H1 (cell line): Measurements from ENCODE around the gene RMDN3. TPM values are rescaled to one million over a fixed set of nuclear protein-coding genes. Genes with fewer than 3 reads are reported as not detected.

Experiments
- CTCF ChIA-PET: fragments of 300-600 bp; sonication (Branson Sonifier 250); formaldehyde crosslinking; loops from one replicate; lab custom pipeline; 2021; ENCODE audit not compliant: partially characterized antibody; lab: Charles Lee
- POLR2A ChIA-PET: fragments of 300-600 bp; sonication (Branson Sonifier 250); formaldehyde crosslinking; loops from one replicate; lab custom pipeline; 2021; ENCODE audit warnings: inconsistent platforms; ENCODE audit not compliant: partially characterized antibody; lab: Charles Lee
- DNase-seq, 2 experiments: peaks; one replicate each; pipeline versions ENCODE4 v3.0.0 to v3.0.0-alpha.2; 2010 to 2022; ENCODE audit warnings: low spot score in 2 of 2, low read depth in 1 of 2, mixed read lengths in 1 of 2
- FAIRE-seq: peaks from 2 replicates; lab custom pipeline; 2011; peaks lifted over from hg19 to GRCh38; lab: Jason Lieb, UNC
- H2AFZ ChIP-seq: 2 replicates; pipeline ENCODE4 v1.8.1; 2012; ENCODE audit warnings: low read length, inconsistent platforms
- H2AK5ac ChIP-seq: 2 replicates; pipeline ENCODE4 v1.6.1; 2013; ENCODE audit warnings: low read depth, low read length
- H2BK120ac ChIP-seq: replicated peaks from 2 replicates; pipeline ENCODE3; 2013; ENCODE audit warnings: low read depth, low read length, inconsistent platforms
- H2BK12ac ChIP-seq: 2 replicates; pipeline ENCODE4 v1.6.1; 2013; ENCODE audit warnings: low read depth, low read length
- H2BK15ac ChIP-seq: 2 replicates; pipeline ENCODE4 v1.6.1; 2013; ENCODE audit warnings: low read length
- H2BK20ac ChIP-seq: 2 replicates; pipeline ENCODE4 v1.6.1; 2013; ENCODE audit warnings: low read length
- H2BK5ac ChIP-seq: 2 replicates; pipeline ENCODE4 v1.6.1; 2013; ENCODE audit warnings: low read depth, low read length
- H3K14ac ChIP-seq: 2 replicates; pipeline ENCODE4 v1.6.1; 2013; ENCODE audit warnings: inconsistent platforms; ENCODE audit not compliant: insufficient read length
- H3K18ac ChIP-seq: 2 replicates; pipeline ENCODE4 v1.6.1; 2013; ENCODE audit warnings: low read length; ENCODE audit errors: extremely low read depth
- H3K23ac ChIP-seq: 2 replicates; pipeline ENCODE4 v1.6.1; 2013; ENCODE audit warnings: inconsistent platforms; ENCODE audit not compliant: insufficient read length
- H3K23me2 ChIP-seq: 2 replicates; pipeline ENCODE4 v1.6.1; 2013; ENCODE audit warnings: low read depth, low read length
- H3K27ac ChIP-seq: 2 replicates; pipeline ENCODE4 v1.6.1; 2011; ENCODE audit warnings: low read depth, low read length, inconsistent platforms
- H3K27me3 ChIP-seq, 4 experiments: replicated peaks in 1 of 4; 1 replicate in 1 of 4; 2 replicates in 3 of 4; pipeline versions ENCODE4 v1.6.1 to v1.8.1; 2011 to 2013; ENCODE audit warnings: low read length in 3 of 4, mild to moderate bottlenecking in 3 of 4, inconsistent platforms in 2 of 4, mixed read lengths in 2 of 4, moderate library complexity in 1 of 4; ENCODE audit not compliant: control insufficient read depth in 3 of 4, insufficient read depth in 3 of 4; ENCODE audit errors: extremely low read depth in 1 of 4
- H3K36me3 ChIP-seq, 4 experiments: 2 replicates each; pipeline versions ENCODE4 v1.6.1 to v1.8.1; 2011 to 2013; ENCODE audit warnings: mild to moderate bottlenecking in 4 of 4, low read length in 3 of 4, moderate library complexity in 2 of 4, control low read depth in 1 of 4, inconsistent platforms in 1 of 4; ENCODE audit not compliant: insufficient read depth in 4 of 4, control insufficient read depth in 2 of 4
- H3K4ac ChIP-seq: replicated peaks from 2 replicates; pipeline ENCODE3; 2013; ENCODE audit warnings: low read length, low read depth, mixed read lengths, inconsistent platforms; ENCODE audit not compliant: insufficient read length
- H3K4me1 ChIP-seq, 4 experiments: replicated peaks in 1 of 4; 1 replicate in 1 of 4; 2 replicates in 3 of 4; pipeline versions ENCODE4 v1.6.1 to v1.8.1; 2011 to 2013; ENCODE audit warnings: low read length in 3 of 4, inconsistent platforms in 2 of 4, mixed read lengths in 1 of 4; ENCODE audit not compliant: insufficient read depth in 4 of 4, control insufficient read depth in 3 of 4
- H3K4me2 ChIP-seq, 2 experiments: 2 replicates each; pipeline versions ENCODE4 v1.6.1 to v1.8.1; 2011 to 2013; ENCODE audit warnings: low read depth in 2 of 2, low read length in 2 of 2, control low read depth in 1 of 2, inconsistent platforms in 1 of 2, mild to moderate bottlenecking in 1 of 2; ENCODE audit not compliant: insufficient read depth in 1 of 2
- H3K4me3 ChIP-seq, 4 experiments: fragments of 200-600, 300-600 bp in 1 of 4; sonication (generic), shearing (Covaris generic), sonication (Bioruptor Twin) in 1 of 4; 2 replicates each; pipeline versions ENCODE4 v1.5.1 to v1.8.1; 2011 to 2016; ENCODE audit warnings: low read length in 4 of 4, low read depth in 3 of 4, control low read depth in 2 of 4, inconsistent platforms in 2 of 4, mild to moderate bottlenecking in 2 of 4, mixed read lengths in 1 of 4, moderate library complexity in 1 of 4; ENCODE audit not compliant: insufficient read depth in 2 of 4; ENCODE audit errors: extremely low read depth in 1 of 4
- H3K56ac ChIP-seq: replicated peaks from 2 replicates; pipeline ENCODE3; 2013; ENCODE audit warnings: low read depth, mild to moderate bottlenecking, mixed read lengths, low read length, inconsistent platforms; ENCODE audit not compliant: insufficient read length
- H3K79me1 ChIP-seq: 2 replicates; pipeline ENCODE4 v1.6.1; 2013; ENCODE audit warnings: low read depth, low read length, control low read depth
- H3K79me2 ChIP-seq, 2 experiments: 2 replicates each; pipeline versions ENCODE4 v1.6.1 to v1.8.1; 2012 to 2013; ENCODE audit warnings: low read length in 2 of 2, mild to moderate bottlenecking in 2 of 2, inconsistent platforms in 1 of 2; ENCODE audit not compliant: insufficient read depth in 2 of 2, control insufficient read depth in 1 of 2
- H3K9ac ChIP-seq, 4 experiments: replicated peaks in 1 of 4; 1 replicate in 1 of 4; 2 replicates in 3 of 4; pipeline versions ENCODE4 v1.6.1 to v1.8.1; 2011 to 2013; ENCODE audit warnings: low read depth in 3 of 4, low read length in 3 of 4, control low read depth in 2 of 4, mild to moderate bottlenecking in 2 of 4, moderate library complexity in 2 of 4, inconsistent platforms in 1 of 4; ENCODE audit errors: extremely low read depth in 1 of 4
- H3K9me3 ChIP-seq, 2 experiments: 2 replicates each; pipeline versions ENCODE4 v1.6.1 to v1.8.1; 2012 to 2013; ENCODE audit warnings: mild to moderate bottlenecking in 2 of 2, moderate library complexity in 2 of 2, control low read depth in 1 of 2, inconsistent platforms in 1 of 2, low read depth in 1 of 2, low read length in 1 of 2, mixed read lengths in 1 of 2; ENCODE audit not compliant: insufficient read depth in 2 of 2
- H4K20me1 ChIP-seq, 2 experiments: replicated peaks in 1 of 2; 2 replicates each; pipeline versions ENCODE3 to v1.8.1; 2011 to 2013; ENCODE audit warnings: inconsistent platforms in 2 of 2, low read length in 2 of 2, mild to moderate bottlenecking in 1 of 2; ENCODE audit not compliant: insufficient read depth in 2 of 2, control insufficient read depth in 1 of 2
- H4K5ac ChIP-seq: 2 replicates; pipeline ENCODE4 v1.6.1; 2013; ENCODE audit warnings: low read length, low read depth, mixed read lengths, inconsistent platforms; ENCODE audit not compliant: insufficient read length
- H4K8ac ChIP-seq: 2 replicates; pipeline ENCODE4 v1.8.0; 2013; ENCODE audit warnings: mild to moderate bottlenecking, moderate library complexity, low read length, inconsistent platforms; ENCODE audit not compliant: insufficient read depth; ENCODE audit errors: extremely low read depth
- H4K91ac ChIP-seq: replicated peaks from 2 replicates; pipeline ENCODE3; 2013; ENCODE audit warnings: low read length, mixed read lengths, inconsistent platforms; ENCODE audit not compliant: insufficient read length
- CBX5 ChIP-seq: fragments of 300-800, 300-1000 bp; sonication (generic); IDR thresholded peaks from 2 replicates; pipeline ENCODE4 v1.7.1; 2016; ENCODE audit warnings: antibody characterized with exemption, low read length, low read depth
- CEBPB ChIP-seq: IDR thresholded peaks from 2 replicates; pipeline ENCODE4 v1.6.1; 2012; ENCODE audit warnings: low read depth, low read length
- CREB1 ChIP-seq: IDR thresholded peaks from 2 replicates; pipeline ENCODE4 v1.6.1; 2012; ENCODE audit warnings: inconsistent platforms
- CTBP2 ChIP-seq: IDR thresholded peaks from 2 replicates; pipeline ENCODE4 v1.7.0; 2011; ENCODE audit warnings: borderline replicate concordance, mild to moderate bottlenecking, moderate library complexity, mixed read lengths, low read length; ENCODE audit not compliant: insufficient read depth, insufficient read length
- EP300 ChIP-seq, 2 experiments: IDR thresholded peaks; 1 replicate in 1 of 2; 2 replicates in 1 of 2; pipeline ENCODE4 v1.6.1; 2011 to 2012; ENCODE audit warnings: low read depth in 2 of 2, low read length in 2 of 2, mild to moderate bottlenecking in 2 of 2, borderline replicate concordance in 1 of 2, inconsistent platforms in 1 of 2, moderate library complexity in 1 of 2
- FOSL1 ChIP-seq: IDR thresholded peaks from 2 replicates; pipeline ENCODE4 v1.6.1; 2011; ENCODE audit warnings: mild to moderate bottlenecking, low read depth, low read length, moderate library complexity; ENCODE audit not compliant: insufficient read depth
- HDAC6 ChIP-seq: IDR thresholded peaks from one replicate; pipeline ENCODE4 v1.7.1; 2012; ENCODE audit warnings: low read depth, mild to moderate bottlenecking, inconsistent platforms, low read length, moderate library complexity
- JUN ChIP-seq: IDR thresholded peaks from 2 replicates; pipeline ENCODE4 v1.6.1; 2011; ENCODE audit warnings: low read depth, mild to moderate bottlenecking, improper control_type of control experiment, low read length
- MAFK ChIP-seq: IDR thresholded peaks from 2 replicates; pipeline ENCODE4 v1.6.1; 2012; ENCODE audit warnings: low read depth, mild to moderate bottlenecking, improper control_type of control experiment, low read length
- PHF8 ChIP-seq: fragments of 200-600 bp; sonication (generic); conservative IDR thresholded peaks from 2 replicates; pipeline ENCODE4 v1.7.1; 2012; ENCODE audit warnings: low read depth, mild to moderate bottlenecking, inconsistent platforms, low read length, moderate library complexity
- SIX5 ChIP-seq: IDR thresholded peaks from 2 replicates; pipeline ENCODE4 v1.6.1; 2011; ENCODE audit warnings: mild to moderate bottlenecking, low read depth, low read length
- WGBS, 2 experiments: shearing (Covaris generic) in 1 of 2; methylation state at CpG; one replicate each; pipeline versions ENCODE4 v1.1.6 to v1.1.7; 2013 to 2015; ENCODE audit warnings: low lambda C conversion rate in 2 of 2, mixed read lengths in 2 of 2, inconsistent platforms in 1 of 2, low coverage in 1 of 2, missing lambda C conversion rate in 1 of 2; ENCODE audit not compliant: insufficient replicate concordance in 2 of 2, insufficient coverage in 1 of 2, insufficient read length in 1 of 2; ENCODE audit errors: extremely low coverage in 1 of 2, missing lambda C conversion rate in 1 of 2; 5-methylcytosine and 5-hydroxymethylcytosine counted together
- polyA plus RNA-seq, 7 experiments: library from polyadenylated mRNA; depleted of rRNA in 3 of 7; stranded (reverse) in 5 of 7; unstranded in 2 of 7; fragments of >200 nt in 5 of 7; fragments of 200-250 nt in 2 of 7; gene quantifications; 1 replicate in 5 of 7; 2 replicates in 1 of 7; 4 replicates in 1 of 7; pipeline versions ENCODE4 v1.2.1 to v1.2.3, GENCODE V29; 2011 to 2013; ENCODE audit warnings: missing spikeins in 2 of 7, mixed read lengths in 2 of 7
- total RNA-seq: library from RNA; stranded (reverse); fragmentation: NEBNext Ultra II Directional; extraction: Animal tissue kit (Norgen Biotek cat#: 25700); gene quantifications from 2 replicates; pipeline ENCODE4 v1.2.1, GENCODE V29; 2021
- TF ChIP-seq, protein P1 (sequence below): IDR thresholded peaks from 2 replicates; pipeline ENCODE4 v1.6.1; 2012; ENCODE audit warnings: low read length, inconsistent platforms

The RMDN3 gene
- total and polyA plus RNA-seq, 2 of the 8 experiments (the other 6 are each of a cell fraction or from before 2014, with no cell fraction given): 10.8 to 24.1 TPM

- Histone ChIP-seq H2BK12ac (0 out of 2 replicates have a peak overlapping the region, but pooled peaks have one; percentile 68), H2BK20ac (no peak overlapping the region), H3K4me2 (0 out of 4 replicates have a peak overlapping the region, but pooled peaks of 1 of the 2 experiments have one; percentile 11), H3K14ac (no peak overlapping the region), H3K9me3 (no peaks in the 10 kb centered on the region), H3K79me2 (peaks cover 0 to 14% of the 10 kb centered on the region in 2 experiments; a peak in 2 of 4 replicates), H3K4ac (no peak overlapping the region), H3K18ac (no peak overlapping the region), H3K9ac (no peak overlapping the region), H2BK120ac (peak overlapping the region; percentile 59), H2AK5ac (no peak overlapping the region), H3K27ac (no peak overlapping the region), H3K23me2 (no peaks in the 10 kb centered on the region; the same call in 1 of the 2 replicates), H4K20me1 (no peaks in the 10 kb centered on the region), H3K4me1 (peaks cover 2 to 11% (median 9%) of the 10 kb centered on the region in 4 experiments; a peak in 5 of 7 replicates), H4K8ac (no peak overlapping the region), H2BK5ac (no peak overlapping the region), H4K91ac (no peak overlapping the region), H3K56ac (no peak overlapping the region), H3K4me3 (no peak overlapping the region), H3K23ac (no peak overlapping the region), H2AFZ (no peak overlapping the region), H3K36me3 (no peaks in the 10 kb centered on the region; a peak in 1 of 8 replicates), H4K5ac (no peak overlapping the region), H2BK15ac (no peak overlapping the region), H3K79me1 (no peaks in the 10 kb centered on the region; the same call in none of the 2 replicates), H3K27me3 (no peaks in the 10 kb centered on the region)
- WGBS, 2 experiments: 97% methylated on average over 5 of the region's 5 CpGs; no CpG with 5 or more reads in 1 of the 2 experiments
- DNase-seq (no peak), FAIRE-seq (no peak)
- CTCF ChIA-PET: interaction anchor here (0.6 to 1.5 kb wide), 8 partner anchors 10 to 66 kb away, joined by 3 to 9 read pairs (median 4); partner anchors contain the start of genes DNAJC17 and ZFYVE19
- POLR2A ChIA-PET: interaction anchor here (1.2 kb wide), 1 partner anchor 8 kb away, joined by 3 read pairs; no protein-coding TSS in a partner anchor
- TF ChIP-seq EP300 (IDR thresholded peaks at IDR 0.05; ENCODE audit: borderline replicate concordance in 1 of 2, low read depth in 2 of 2, low read length in 2 of 2): no peak
- no peak for TF ChIP-seq SIX5
- TF ChIP-seq CEBPB: no peak
- no peak for TF ChIP-seq HDAC6
- TF ChIP-seq CBX5: no peak
- TF ChIP-seq CREB1: no peak
- no peak for TF ChIP-seq CTBP2
- TF ChIP-seq, protein P1, sequence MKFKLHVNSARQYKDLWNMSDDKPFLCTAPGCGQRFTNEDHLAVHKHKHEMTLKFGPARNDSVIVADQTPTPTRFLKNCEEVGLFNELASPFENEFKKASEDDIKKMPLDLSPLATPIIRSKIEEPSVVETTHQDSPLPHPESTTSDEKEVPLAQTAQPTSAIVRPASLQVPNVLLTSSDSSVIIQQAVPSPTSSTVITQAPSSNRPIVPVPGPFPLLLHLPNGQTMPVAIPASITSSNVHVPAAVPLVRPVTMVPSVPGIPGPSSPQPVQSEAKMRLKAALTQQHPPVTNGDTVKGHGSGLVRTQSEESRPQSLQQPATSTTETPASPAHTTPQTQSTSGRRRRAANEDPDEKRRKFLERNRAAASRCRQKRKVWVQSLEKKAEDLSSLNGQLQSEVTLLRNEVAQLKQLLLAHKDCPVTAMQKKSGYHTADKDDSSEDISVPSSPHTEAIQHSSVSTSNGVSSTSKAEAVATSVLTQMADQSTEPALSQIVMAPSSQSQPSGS: no peak
- no peak for TF ChIP-seq JUN
- TF ChIP-seq PHF8: no peak
- no peak for TF ChIP-seq MAFK
- TF ChIP-seq FOSL1: no peak
Observed at GRCh38 chr15:40796512-40796911, 41.5 kb upstream of the RMDN3 start.
